Activated CD8-positive, alpha-beta memory T cell treated with anti-CD3 and anti-CD28 coated beads for 36 hours (primary cell): ENCODE results near the gene ZSWIM9. TPM values are rescaled to one million over a fixed set of nuclear protein-coding genes. Genes with fewer than 3 reads are reported as not detected.

ENCODE experiments used
- CTCF ChIA-PET: fragments of 350-600 bp; sonication (Branson Sonifier 250); formaldehyde crosslinking; loops from one replicate; lab custom pipeline; 2021; ENCODE audit warnings: antibody characterized with exemption; lab: Charles Lee
- POLR2A ChIA-PET: fragments of 350-600 bp; sonication (Branson Sonifier 250); formaldehyde crosslinking; loops from one replicate; lab custom pipeline; 2021; ENCODE audit warnings: antibody characterized with exemption; lab: Charles Lee
- total RNA-seq, 2 experiments: library from RNA; stranded (reverse); gene quantifications; one replicate each; pipeline ENCODE4 v1.2.3, GENCODE V29; 2021

The ZSWIM9 gene
- total RNA-seq, 2 experiments from 2014 or later, result 8.7 to 9.1 TPM

DNA sequence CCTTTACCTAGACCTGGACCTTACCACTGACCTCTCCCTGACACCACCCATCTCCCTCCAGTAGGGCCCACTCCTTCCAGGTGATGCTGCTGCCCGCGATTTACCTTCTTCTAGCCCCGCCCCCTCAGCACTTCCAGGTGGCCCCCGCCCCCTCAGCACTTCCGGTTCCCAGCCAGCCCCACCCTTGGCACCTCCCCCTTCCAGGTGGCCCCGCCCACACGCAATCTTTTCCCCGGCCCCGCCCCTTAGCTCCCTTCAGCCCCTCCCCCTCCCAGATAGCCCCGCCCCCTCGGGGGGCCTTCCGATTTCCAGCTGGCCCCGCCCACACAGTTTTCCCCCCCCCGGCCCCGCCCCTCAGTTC lies 922 bp upstream of the ZSWIM9 start:
- CTCF ChIA-PET, result interaction anchor here (0.9 to 1.5 kb wide), 3 partner anchors 21 to 206 kb away, joined by 3 to 4 read pairs (median 4); no protein-coding TSS in a partner anchor
- POLR2A ChIA-PET, result interaction anchor here (0.6 kb wide), 1 partner anchor 9 kb away, joined by 3 read pairs; no protein-coding TSS in a partner anchor

DNA sequence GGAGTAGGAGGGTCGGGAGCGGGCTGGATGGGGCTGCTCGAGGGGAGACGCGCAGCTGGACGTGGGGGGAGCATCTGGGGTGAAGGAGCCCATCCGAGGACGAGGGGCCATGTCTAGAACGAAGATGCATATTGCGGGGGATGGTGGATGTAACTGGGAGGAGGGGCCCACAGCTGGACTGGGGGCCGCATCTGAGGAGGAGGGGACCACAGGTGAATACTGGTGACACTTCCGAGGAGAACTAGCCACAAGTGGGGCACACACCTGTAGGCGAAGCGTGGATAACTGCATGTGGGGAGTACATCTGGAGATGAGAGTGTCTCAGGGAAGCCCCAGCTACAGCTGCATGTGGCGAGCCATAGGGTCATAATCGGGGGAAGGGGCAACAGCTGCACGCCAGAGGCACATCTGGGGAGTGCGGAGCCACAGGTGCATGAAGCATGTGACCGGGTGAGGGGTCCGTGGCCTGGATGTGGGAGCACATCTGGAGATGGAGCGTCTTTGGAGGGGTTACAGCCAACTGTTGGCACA lies 402 bp downstream of the ZSWIM9 start:
- ChIA-PET CTCF (interaction anchor here (0.6 to 0.9 kb wide), 2 partner anchors 89 to 202 kb away, joined by 3 read pairs; no protein-coding TSS in a partner anchor), POLR2A (interaction anchor here (0.5 to 1.8 kb wide), 4 partner anchors 15 to 569 kb away, joined by 3 to 6 read pairs (median 4); no protein-coding TSS in a partner anchor)

GRCh38 chr19:48171710-48172109 lies 1.2 kb downstream of the ZSWIM9 start:
- ChIA-PET CTCF (no interaction called here), POLR2A (interaction anchor here (1.8 kb wide), 1 partner anchor 16 kb away, joined by 4 read pairs; no protein-coding TSS in a partner anchor)

- ChIA-PET POLR2A (interaction anchor here (0.8 kb wide), 1 partner anchor 29 kb away, joined by 3 read pairs; no protein-coding TSS in a partner anchor), CTCF (no interaction called here)
Observed at GRCh38 chr19:48174445-48175030, 4.1 kb downstream of the ZSWIM9 start.

DNA sequence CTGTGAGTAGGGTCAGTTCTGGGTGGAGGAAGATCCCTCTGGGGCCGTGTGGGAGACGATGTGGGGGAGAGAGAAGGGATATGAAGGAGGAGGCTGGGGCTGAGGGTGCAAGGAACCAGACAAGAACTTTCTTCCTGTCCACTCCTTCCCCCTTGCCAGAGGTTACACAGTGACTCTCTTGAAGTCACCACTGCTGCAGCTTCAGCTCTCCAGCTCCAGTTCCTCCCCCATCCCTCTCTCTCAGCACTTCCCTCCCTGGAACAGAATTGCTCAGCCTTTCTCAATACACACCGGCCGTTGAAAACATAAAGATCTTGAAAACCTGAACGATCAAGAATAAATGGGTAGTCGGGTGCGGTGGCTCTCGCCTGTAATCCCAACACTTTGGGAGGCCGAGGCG lies 5.1 kb downstream of the ZSWIM9 start:
- CTCF ChIA-PET, result no interaction called here
- POLR2A ChIA-PET, result no interaction called here

DNA sequence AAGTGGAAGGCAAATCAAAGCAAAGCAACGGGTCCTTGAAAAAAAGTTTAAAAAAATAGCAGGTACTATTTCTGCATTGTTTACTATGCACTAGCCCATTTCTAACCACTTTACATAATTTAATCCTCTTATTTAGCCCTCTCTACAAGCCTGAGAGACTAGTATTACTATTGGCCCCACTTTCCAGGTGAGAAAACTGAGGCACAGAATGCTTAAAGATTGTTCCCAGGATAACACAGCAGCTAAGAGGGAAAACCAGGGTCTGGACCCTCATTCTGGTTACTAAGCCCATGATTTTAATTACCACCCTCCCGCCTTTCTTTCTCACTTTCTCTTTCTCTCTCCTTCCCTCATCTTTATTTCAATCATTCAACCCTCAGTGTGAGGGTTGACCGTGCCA lies 5.7 kb downstream of the ZSWIM9 start:
- CTCF ChIA-PET, result no interaction called here
- POLR2A ChIA-PET, result no interaction called here

GRCh38 chr19:48181505-48181904 lies 11.0 kb downstream of the ZSWIM9 start:
- ChIA-PET POLR2A (no interaction called here), CTCF (no interaction called here)

- ChIA-PET POLR2A (no interaction called here), CTCF (no interaction called here)
Observed at GRCh38 chr19:48182434-48182833, 12.0 kb downstream of the ZSWIM9 start.

DNA sequence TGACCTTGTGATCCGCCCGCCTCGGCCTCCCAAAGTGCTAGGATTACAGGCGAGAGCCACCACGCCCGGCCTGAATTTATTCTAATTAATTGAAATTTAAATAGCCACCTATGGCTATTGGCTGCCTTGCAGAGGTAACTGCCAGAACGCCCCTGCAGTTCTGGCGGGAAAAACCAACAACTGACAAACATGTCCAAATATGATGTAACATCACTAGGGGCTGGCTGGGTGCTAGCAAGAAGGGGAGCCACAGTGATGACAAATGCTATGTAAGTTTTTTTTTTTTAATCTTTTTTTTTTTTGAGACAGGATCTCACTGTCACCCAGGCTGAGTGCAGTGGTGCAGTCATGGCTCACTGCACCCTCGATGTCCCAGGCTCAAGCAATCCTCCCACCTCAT lies 12.9 kb downstream of the ZSWIM9 start:
- POLR2A ChIA-PET, result interaction anchor here (0.6 to 0.7 kb wide), 2 partner anchors 11 to 19 kb away, joined by 3 to 4 read pairs; no protein-coding TSS in a partner anchor
- CTCF ChIA-PET, result no interaction called here

GRCh38 chr19:48186015-48186414 lies 15.5 kb downstream of the ZSWIM9 start:
- ChIA-PET POLR2A (no interaction called here), CTCF (interaction anchor here (1.2 kb wide), 1 partner anchor 27 kb away, joined by 3 read pairs; no protein-coding TSS in a partner anchor)

DNA sequence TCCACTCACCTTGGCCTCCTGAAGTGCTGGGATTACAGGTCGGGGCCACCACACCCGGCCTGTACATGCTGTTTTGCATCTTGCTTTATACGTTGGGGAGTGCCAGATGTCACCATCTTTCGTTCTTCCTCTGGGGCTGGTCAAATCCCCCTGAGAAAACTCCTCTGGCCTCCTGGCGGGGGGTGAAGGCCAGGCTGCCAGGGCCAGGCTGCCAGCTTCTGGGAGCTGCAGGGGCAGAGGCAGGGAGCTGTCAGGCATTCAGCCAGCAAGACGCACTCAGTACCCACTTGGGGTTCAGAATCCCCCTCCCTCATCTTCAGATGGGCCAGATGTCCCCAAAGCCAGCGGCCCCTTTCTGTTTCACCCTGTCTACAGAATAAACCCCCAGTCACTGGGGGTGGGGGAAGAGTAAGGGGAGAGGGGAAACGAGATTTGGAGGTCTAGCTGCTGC lies 16.1 kb downstream of the ZSWIM9 start:
- POLR2A ChIA-PET, result interaction anchor here (0.5 kb wide), 1 partner anchor 167 kb away, joined by 5 read pairs; no protein-coding TSS in a partner anchor

DNA sequence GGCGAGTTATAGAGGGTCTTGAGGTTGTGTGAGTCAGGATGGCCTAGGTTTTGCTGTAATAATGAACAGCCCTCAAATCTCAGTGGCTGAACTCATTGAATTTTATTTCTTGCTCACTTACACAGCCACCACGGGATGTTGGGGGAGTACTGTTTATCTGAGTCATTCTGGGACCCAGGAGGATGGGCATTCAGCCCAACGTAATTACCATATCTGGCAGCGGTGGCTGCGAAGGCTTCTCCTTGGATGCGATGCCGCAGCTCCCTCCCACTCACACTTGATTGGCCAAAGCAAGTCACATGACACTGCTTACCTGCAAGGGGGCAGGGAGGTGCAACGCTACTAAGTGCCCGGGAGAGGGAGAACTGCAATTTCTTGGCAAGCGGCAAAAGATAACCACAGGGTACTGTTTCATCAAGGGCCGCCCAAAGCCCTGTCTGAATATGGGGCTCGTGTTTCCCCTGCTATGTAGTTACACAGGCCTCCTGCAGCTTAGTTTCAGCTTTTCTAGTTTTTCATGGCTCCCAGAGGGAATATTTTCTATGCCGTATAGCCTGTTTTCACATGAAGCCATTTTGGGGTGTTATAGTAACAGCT lies 19.9 kb downstream of the ZSWIM9 start:
- CTCF ChIA-PET, result interaction anchor here (0.7 to 1.0 kb wide), 2 partner anchors 9 to 21 kb away, joined by 3 to 4 read pairs; partner anchors contain the start of genes LIG1 and ZSWIM9
- POLR2A ChIA-PET, result interaction anchor here (0.6 to 0.7 kb wide), 2 partner anchors 56 to 139 kb away, joined by 3 read pairs; no protein-coding TSS in a partner anchor

More for the DNA sequence above, 16.1 kb downstream of the ZSWIM9 start:
- CTCF ChIA-PET, result no interaction called here

- ChIA-PET CTCF (interaction anchor here (1.0 kb wide), 1 partner anchor 8 kb away, joined by 3 read pairs; no protein-coding TSS in a partner anchor), POLR2A (no interaction called here)
Observed at GRCh38 chr19:48190885-48191284, 20.4 kb downstream of the ZSWIM9 start.

DNA sequence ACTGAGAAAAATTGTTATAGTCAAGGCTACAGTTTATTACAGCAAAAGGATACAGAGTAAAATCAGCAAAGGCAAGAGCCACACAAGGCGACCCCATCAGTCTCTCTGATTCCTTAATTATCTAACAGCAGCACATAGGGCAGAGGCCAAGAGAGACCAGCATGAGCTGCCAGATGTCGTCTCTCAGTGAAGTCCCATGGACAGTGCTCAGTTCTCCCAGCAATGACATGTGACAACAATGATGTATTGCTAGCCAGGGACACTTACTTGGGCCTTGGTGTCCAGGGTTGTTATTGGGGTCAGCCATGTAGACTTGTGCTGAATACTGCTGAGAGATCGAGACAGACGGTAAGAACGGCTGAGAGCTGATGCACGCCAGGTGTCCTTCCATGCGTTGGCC lies 22.3 kb downstream of the ZSWIM9 start:
- CTCF ChIA-PET, result no interaction called here
- POLR2A ChIA-PET, result no interaction called here

DNA sequence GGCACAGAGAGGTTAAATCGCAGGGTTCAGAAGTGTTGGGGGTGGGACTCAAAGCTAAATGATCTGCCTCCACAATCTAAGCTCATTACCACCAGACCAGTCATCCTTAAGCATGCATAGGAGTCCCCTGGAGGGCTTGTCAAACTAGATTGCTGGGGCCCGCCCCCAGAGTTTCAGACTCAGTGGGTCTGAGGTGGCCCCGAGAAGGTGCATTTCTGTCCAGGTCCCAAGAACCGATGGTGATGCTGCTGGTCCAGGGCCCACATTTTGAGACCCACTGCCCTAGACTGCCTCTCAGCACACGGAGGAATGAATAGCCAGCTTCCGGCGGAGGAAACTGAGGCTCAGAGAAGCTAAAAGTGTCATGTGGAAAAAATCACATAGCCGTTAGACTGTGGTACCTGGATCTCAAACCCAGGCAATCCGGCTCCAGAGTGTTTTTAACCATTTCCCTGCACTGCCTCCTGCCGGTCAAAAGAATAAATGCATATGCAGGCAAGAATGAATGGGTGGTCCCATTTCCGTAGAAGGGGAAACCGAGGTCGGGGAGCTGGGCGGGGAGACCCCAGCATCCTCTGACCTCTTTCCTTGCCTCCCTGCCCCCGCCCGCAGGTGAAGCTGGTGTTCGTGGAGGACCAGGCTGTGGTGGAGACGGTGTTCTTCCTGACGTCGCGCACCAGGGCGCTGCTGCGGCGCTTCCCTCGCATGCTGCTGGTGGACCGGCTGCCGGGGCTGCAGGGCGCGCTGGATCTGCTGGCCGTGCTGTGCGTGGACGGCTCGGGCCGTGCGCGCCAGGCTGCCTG lies 23.8 kb downstream of the ZSWIM9 start:
- ChIA-PET POLR2A (interaction anchor here (0.8 kb wide), 1 partner anchor 9 kb away, joined by 3 read pairs; no protein-coding TSS in a partner anchor), CTCF (interaction anchor here (0.5 to 2.0 kb wide), 5 partner anchors 9 to 89 kb away, joined by 3 to 16 read pairs (median 3); no protein-coding TSS in a partner anchor)

DNA sequence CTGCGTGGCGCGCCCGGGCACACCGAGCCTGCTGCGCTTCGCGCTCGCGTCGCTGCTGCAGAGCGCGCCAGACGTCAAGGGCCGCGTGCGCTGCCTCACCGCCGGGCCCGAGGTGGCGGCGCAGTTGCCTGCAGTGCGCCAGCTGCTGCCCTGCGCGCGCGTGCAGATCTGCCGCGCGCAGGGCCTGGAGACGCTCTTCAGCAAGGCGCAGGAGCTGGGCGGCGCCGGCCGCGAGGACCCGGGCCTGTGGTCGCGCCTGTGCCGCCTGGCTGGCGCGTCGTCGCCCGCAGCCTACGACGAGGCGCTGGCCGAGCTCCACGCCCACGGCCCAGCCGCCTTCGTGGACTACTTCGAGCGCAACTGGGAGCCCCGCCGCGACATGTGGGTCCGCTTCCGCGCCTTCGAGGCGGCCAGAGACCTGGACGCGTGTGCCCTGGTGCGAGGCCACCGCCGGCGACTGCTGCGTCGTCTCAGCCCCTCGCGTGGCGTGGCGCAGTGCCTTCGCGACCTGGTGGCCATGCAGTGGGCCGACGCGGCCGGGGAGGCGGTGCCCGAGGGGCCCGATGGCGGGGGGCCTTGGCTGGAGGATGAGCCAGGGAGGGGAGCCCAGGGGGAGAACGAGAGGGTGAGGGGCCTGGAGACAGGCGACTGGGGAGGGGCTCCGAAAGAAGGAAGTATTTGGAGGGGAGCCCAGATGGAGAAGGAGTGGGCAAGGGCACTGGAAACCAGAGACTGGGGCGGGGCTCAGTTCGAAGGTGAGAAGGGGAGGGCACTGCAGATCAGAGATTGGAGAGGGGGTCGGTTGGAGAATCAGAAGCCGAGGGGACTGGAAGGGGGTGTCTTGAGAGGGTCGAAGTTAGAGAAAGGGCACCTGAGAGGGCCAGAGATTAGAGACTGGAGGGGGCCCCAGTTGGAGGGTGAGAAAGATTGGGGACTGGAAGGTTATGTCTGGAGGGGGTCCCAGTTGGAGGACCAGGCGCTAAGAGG lies 24.7 kb downstream of the ZSWIM9 start:
- ChIA-PET POLR2A (no interaction called here), CTCF (interaction anchor here (0.5 to 2.0 kb wide), 5 partner anchors 8 to 90 kb away, joined by 3 to 16 read pairs (median 3); no protein-coding TSS in a partner anchor)

- POLR2A ChIA-PET, result no interaction called here
- CTCF ChIA-PET, result no interaction called here
Observed at GRCh38 chr19:48196321-48196763, 25.9 kb downstream of the ZSWIM9 start.
